Measurements from ENCODE around the gene CSMD2. TPM values are rescaled to one million over a fixed set of nuclear protein-coding genes. Genes with fewer than 3 reads are reported as not detected.

The CSMD2 gene
- total RNA-seq, 2 experiments from 2014 or later: not detected

GRCh38 chr1:33837635-33838034 is 327.4 kb downstream of the CSMD2 start:
- Histone ChIP-seq H3K4me1 (ENCODE audit: insufficient read depth, low read length) (no peaks in the 10 kb centered on the region), H3K27me3 (ENCODE audit: control insufficient read depth in 1 of 2, insufficient read depth in 2 of 2, low read length in 2 of 2) (no peaks in the 10 kb centered on the region), H3K27ac (ENCODE audit: low read depth in 1 of 2, low read length in 2 of 2) (no peak overlapping the region), H3K4me3 (ENCODE audit: low read length) (no peak overlapping the region), H3K9me3 (ENCODE audit: control insufficient read depth in 1 of 2, insufficient read depth in 1 of 2, low read length in 2 of 2) (peaks cover 0 to 7% of the 10 kb centered on the region in 2 experiments), H3K36me3 (ENCODE audit: insufficient read depth, low read length) (no peaks in the 10 kb centered on the region)
- Mint-ChIP-seq H3K4me1 (ENCODE audit: low read depth) (no peaks in the 10 kb centered on the region), H3K9me3 (no peaks in the 10 kb centered on the region), H3K27ac (no peak overlapping the region), H3K4me3 (no peak overlapping the region), H3K27me3 (peaks cover 4% of the 10 kb centered on the region), H3K36me3 (ENCODE audit: low read depth) (no peaks in the 10 kb centered on the region)
- TF ChIP-seq CTCF (IDR thresholded peaks at IDR 0.05): no peak
- DNase-seq (no peak), ATAC-seq (ENCODE audit: poor library complexity) (no peak)
- CTCF ChIA-PET: no interaction called here
- intact Hi-C loops (cut with DNase I, micrococcal nuclease): no loop called here
- POLR2A ChIA-PET: no interaction called here

GRCh38 chr1:33836911-33837310 is 328.1 kb downstream of the CSMD2 start:
- CTCF ChIA-PET: no interaction called here
- Histone ChIP-seq H3K4me3 (ENCODE audit: low read length) (no peak overlapping the region), H3K27me3 (ENCODE audit: control insufficient read depth in 1 of 2, insufficient read depth in 2 of 2, low read length in 2 of 2) (no peaks in the 10 kb centered on the region), H3K9me3 (ENCODE audit: control insufficient read depth in 1 of 2, insufficient read depth in 1 of 2, low read length in 2 of 2) (peaks cover 0 to 7% of the 10 kb centered on the region in 2 experiments), H3K27ac (ENCODE audit: low read depth in 1 of 2, low read length in 2 of 2) (no peak overlapping the region), H3K36me3 (ENCODE audit: insufficient read depth, low read length) (no peaks in the 10 kb centered on the region), H3K4me1 (ENCODE audit: insufficient read depth, low read length) (no peaks in the 10 kb centered on the region)
- Mint-ChIP-seq H3K27ac (no peak overlapping the region), H3K4me1 (ENCODE audit: low read depth) (no peaks in the 10 kb centered on the region), H3K9me3 (no peaks in the 10 kb centered on the region), H3K4me3 (no peak overlapping the region), H3K27me3 (peaks cover 4% of the 10 kb centered on the region), H3K36me3 (ENCODE audit: low read depth) (no peaks in the 10 kb centered on the region)
- DNase-seq: no peak
- no peak for ATAC-seq (ENCODE audit: poor library complexity)
- intact Hi-C loops (cut with DNase I, micrococcal nuclease): no loop called here
- POLR2A ChIA-PET: no interaction called here
- no peak for TF ChIP-seq CTCF (IDR thresholded peaks at IDR 0.05)

- Mint-ChIP-seq H3K27me3 (peaks cover 5% of the 10 kb centered on the region), H3K4me3 (no peak overlapping the region), H3K36me3 (ENCODE audit: low read depth) (no peaks in the 10 kb centered on the region), H3K9me3 (no peaks in the 10 kb centered on the region), H3K4me1 (ENCODE audit: low read depth) (no peaks in the 10 kb centered on the region), H3K27ac (no peak overlapping the region)
- no peak overlapping the region for H3K4me3 ChIP-seq (ENCODE audit: low read length)
- H3K9me3 ChIP-seq (ENCODE audit: control insufficient read depth in 1 of 2, insufficient read depth in 1 of 2, low read length in 2 of 2): peaks cover 0 to 11% of the 10 kb centered on the region in 2 experiments
- intact Hi-C loops (cut with DNase I, micrococcal nuclease): no loop called here
- no peak for TF ChIP-seq CTCF (IDR thresholded peaks at IDR 0.05)
- no peaks in the 10 kb centered on the region for H3K36me3 ChIP-seq (ENCODE audit: insufficient read depth, low read length)
- CTCF ChIA-PET: no interaction called here
- POLR2A ChIA-PET: no interaction called here
- ATAC-seq (ENCODE audit: poor library complexity) (no peak), DNase-seq (no peak)
- no peaks in the 10 kb centered on the region for H3K4me1 ChIP-seq (ENCODE audit: insufficient read depth, low read length)
- no peak overlapping the region for H3K27ac ChIP-seq (ENCODE audit: low read depth in 1 of 2, low read length in 2 of 2)
- H3K27me3 ChIP-seq (ENCODE audit: control insufficient read depth in 1 of 2, insufficient read depth in 2 of 2, low read length in 2 of 2): peaks cover 2 to 4% of the 10 kb centered on the region in 2 experiments
Measured at GRCh38 chr1:33828654-33829053, 336.4 kb downstream of the CSMD2 start.

Measured in CD4-positive, alpha-beta T cell (primary cell).